Adrenal gland (tissue), 12 donors: ENCODE results near the gene KIAA2012. TPM values are rescaled to one million over a fixed set of nuclear protein-coding genes. Genes with fewer than 3 reads are reported as not detected.

Experiments
- DNase-seq, 7 donors: peaks; one replicate each; pipeline ENCODE4 v3.0.0-alpha.2; 2019 to 2020
- H3K27ac ChIP-seq, 5 donors: fragments of 200-600 bp; sonication (generic) in 4 of 5; 1 replicate in 3 of 5; 2 replicates in 2 of 5; pipeline versions ENCODE4 v1.5.1 to v1.8.0; 2016 to 2020; ENCODE audit warnings: mild to moderate bottlenecking in 1 of 5
- H3K27me3 ChIP-seq: fragments of 200-600 bp; 2 replicates; pipeline ENCODE4 v1.8.0; 2021
- H3K36me3 ChIP-seq, 2 donors: fragments of 200-600 bp; replicated peaks in 1 of 2; 1 replicate in 1 of 2; 2 replicates in 1 of 2; pipeline versions ENCODE4 v1.5.1 to v1.8.0; 2018 to 2022
- H3K4me1 ChIP-seq, 2 donors: fragments of 200-600 bp; replicated peaks in 1 of 2; 1 replicate in 1 of 2; 2 replicates in 1 of 2; pipeline versions ENCODE4 v1.5.1 to v1.8.0; 2018 to 2021
- H3K4me3 ChIP-seq, 4 donors: fragments of 200-600 bp; sonication (generic) in 3 of 4; one replicate each; pipeline ENCODE4 v1.5.1; 2016 to 2018
- H3K9me3 ChIP-seq, 3 donors: fragments of 200-600 bp; sonication (generic) in 1 of 3; replicated peaks in 1 of 3; 1 replicate in 2 of 3; 2 replicates in 1 of 3; pipeline versions ENCODE4 v1.5.1 to v1.8.0; 2016 to 2021
- CTCF ChIP-seq, 6 experiments: fragments of 450-650 bp in 4 of 6; fragments of 200-600 bp in 2 of 6; sonication (generic) in 1 of 6; IDR thresholded peaks; 1 replicate in 5 of 6; 2 replicates in 1 of 6; pipeline versions ENCODE4 v1.5.1 to v1.8.0; 2016 to 2021; ENCODE audit warnings: antibody characterized with exemption in 6 of 6, mild to moderate bottlenecking in 2 of 6, moderate library complexity in 1 of 6
- POLR2A ChIP-seq, 2 donors: fragments of 450-650 bp; IDR thresholded peaks; one replicate each; pipeline ENCODE4 v1.6.1; 2017; ENCODE audit warnings: antibody characterized with exemption in 2 of 2, mild to moderate bottlenecking in 2 of 2, moderate library complexity in 1 of 2
- WGBS, 4 donors: extraction: QIAGEN DNeasy Blood & Tissue Kit in 2 of 4; methylation state at CpG; one replicate each; pipeline versions ENCODE4 v1.1.5 to v1.1.7; 2013 to 2017; 5-methylcytosine and 5-hydroxymethylcytosine counted together
- intact Hi-C, 2 donors: fragments of 100-400 bp; cut with DNase I; formaldehyde crosslinking; loops; one replicate each; pipeline versions ENCODE4 v1.14.1 to v1.15.0; 2022 to 2023
- polyA plus RNA-seq, 3 donors: library from polyadenylated mRNA; stranded (reverse); fragments of 200-250 nt in 2 of 3; fragments of 350-450 nt in 1 of 3; fragmentation: Illumina TruSeq in 1 of 3; extraction: RNeasy Lipid Tissue Mini Kit (QIAGEN cat#74804) in 1 of 3; gene quantifications; one replicate each; pipeline ENCODE4 v1.2.3, GENCODE V29; 2013 to 2014
- total RNA-seq, 9 donors: library from RNA; depleted of rRNA in 4 of 9; stranded (reverse); fragments of >200 nt in 4 of 9; fragments of 120-200 nt in 1 of 9; fragmentation: NEBNext Ultra II Directional in 1 of 9; extraction: Animal tissue kit (Norgen Biotek cat#: 25700) in 1 of 9; gene quantifications; one replicate each; pipeline versions ENCODE4 v1.1.0 to v1.2.4, GENCODE V29; 2013 to 2023
- donor health status: healthy with polysubstance abuse.
- donor health status: Bipolar disorder and iron deficiency.
- donor health status: DM: yes; HTN: yes; CAD: no.
- donor health status: DM: no; HTN: no; CAD: no.
- donor health status: DM: no; HTN: no; CAD: no.
- donor health status: DM: yes; HTN: yes; CAD: no.

KIAA2012 gene
- total and polyA plus RNA-seq, 12 donors = 0.09 to 0.16 (median 0.11) TPM; not detected in 9

- DNase-seq = no peak
- Histone ChIP-seq H3K9me3 (no peaks in the 10 kb centered on the region), H3K36me3 (no peaks in the 10 kb centered on the region), H3K4me1 (peaks cover 0 to 6% of the 10 kb centered on the region in 2 donors), H3K27ac (no peak overlapping the region), H3K4me3 (no peak overlapping the region), H3K27me3 (no peaks in the 10 kb centered on the region)
- intact Hi-C loops = no loop called here
- TF ChIP-seq POLR2A (IDR thresholded peaks at IDR 0.05) = no peak
- TF ChIP-seq CTCF (IDR thresholded peaks at IDR 0.05) = no peak
- WGBS, 4 donors = 83 to 85% (median 84%) methylated on average over 12 to 17 of the region's 17 CpGs
Measured at GRCh38 chr2:202148515-202149154, 75.6 kb downstream of the KIAA2012 start.

- no peaks in the 10 kb centered on the region for H3K9me3 ChIP-seq
- 62 to 73% (median 65%) methylated on average over 13 of the region's 13 CpGs for WGBS, 4 donors
- no peaks in the 10 kb centered on the region for H3K27me3 ChIP-seq
- no peaks in the 10 kb centered on the region for H3K36me3 ChIP-seq
- no peak overlapping the region for H3K4me3 ChIP-seq
- peak in 5 of 7 donors; percentile 12 to 28 (median 24) for DNase-seq
- H3K4me1 ChIP-seq = peaks cover 0 to 6% of the 10 kb centered on the region in 2 donors
- H3K27ac ChIP-seq = no peak overlapping the region
- intact Hi-C loops = no loop called here
- TF ChIP-seq POLR2A (IDR thresholded peaks at IDR 0.05) (no peak), CTCF (IDR thresholded peaks at IDR 0.05) (no peak)
Measured at GRCh38 chr2:202149155-202149762, 76.2 kb downstream of the KIAA2012 start.

GRCh38 chr2:202149936-202150335 lies 76.9 kb downstream of the KIAA2012 start:
- WGBS, 4 donors = 68 to 78% (median 74%) methylated on average over 4 of the region's 4 CpGs
- Histone ChIP-seq H3K4me3 (no peak overlapping the region), H3K27me3 (no peaks in the 10 kb centered on the region), H3K9me3 (no peaks in the 10 kb centered on the region), H3K4me1 (peaks cover 0 to 6% of the 10 kb centered on the region in 2 donors), H3K36me3 (no peaks in the 10 kb centered on the region), H3K27ac (no peak overlapping the region)
- no peak for DNase-seq
- TF ChIP-seq CTCF (IDR thresholded peaks at IDR 0.05) (no peak), POLR2A (IDR thresholded peaks at IDR 0.05) (no peak)
- intact Hi-C loops = no loop called here

- no peak for DNase-seq
- no peak overlapping the region for H3K4me3 ChIP-seq
- 49 to 81% (median 60%) methylated on average over 5 of the region's 5 CpGs for WGBS, 4 donors
- H3K4me1 ChIP-seq = peaks cover 0 to 6% of the 10 kb centered on the region in 2 donors
- no peaks in the 10 kb centered on the region for H3K36me3 ChIP-seq
- H3K27ac ChIP-seq = no peak overlapping the region
- TF ChIP-seq CTCF (IDR thresholded peaks at IDR 0.05) (no peak), POLR2A (IDR thresholded peaks at IDR 0.05) (no peak)
- intact Hi-C loops = no loop called here
- no peaks in the 10 kb centered on the region for H3K9me3 ChIP-seq
- H3K27me3 ChIP-seq = no peaks in the 10 kb centered on the region
Measured at GRCh38 chr2:202152104-202152715, 79.2 kb downstream of the KIAA2012 start.
